Smooth muscle cell (in vitro differentiated cells): ENCODE results near the gene ADAP2. TPM values are rescaled to one million over a fixed set of nuclear protein-coding genes. Genes with fewer than 3 reads are reported as not detected.

Experiments
- DNase-seq: peaks from one replicate; lab custom pipeline; 2025; ENCODE audit not compliant: unreplicated experiment; lab: John Stamatoyannopoulos, UW
- H2AFZ ChIP-seq: fragments of 200-600 bp; sonication (generic); 2 replicates; pipeline ENCODE4 v1.6.0; 2016; ENCODE audit warnings: antibody characterized with exemption, low read depth, mild to moderate bottlenecking
- H3F3A ChIP-seq: fragments of 200-600 bp; sonication (generic); 2 replicates; pipeline ENCODE4 v1.6.0; 2017; ENCODE audit warnings: antibody characterized with exemption, low read depth
- H3K27ac ChIP-seq: fragments of 200-600 bp; sonication (generic); 2 replicates; pipeline ENCODE4 v1.5.1; 2016; ENCODE audit warnings: low read depth, mild to moderate bottlenecking
- H3K27me3 ChIP-seq: fragments of 200-600 bp; sonication (generic); 2 replicates; pipeline ENCODE4 v1.6.1; 2016; ENCODE audit warnings: low read depth, mild to moderate bottlenecking
- H3K36me3 ChIP-seq: fragments of 200-600 bp; sonication (generic); 2 replicates; pipeline ENCODE4 v1.5.1; 2016; ENCODE audit warnings: low read depth
- H3K4me1 ChIP-seq: fragments of 200-600 bp; sonication (generic); 2 replicates; pipeline ENCODE4 v1.5.1; 2016; ENCODE audit warnings: low read depth
- H3K4me2 ChIP-seq: fragments of 200-600 bp; sonication (generic); 2 replicates; pipeline ENCODE4 v1.6.0; 2016; ENCODE audit warnings: mild to moderate bottlenecking
- H3K4me3 ChIP-seq: fragments of 200-600 bp; sonication (generic); 2 replicates; pipeline ENCODE4 v1.5.1; 2016; ENCODE audit warnings: mild to moderate bottlenecking
- H3K79me2 ChIP-seq: fragments of 200-600 bp; sonication (generic); 2 replicates; pipeline ENCODE4 v1.6.0; 2016; ENCODE audit warnings: low read depth, mild to moderate bottlenecking
- H3K9ac ChIP-seq: fragments of 200-600 bp; sonication (generic); 2 replicates; pipeline ENCODE4 v1.6.0; 2016; ENCODE audit warnings: low read depth
- H3K9me3 ChIP-seq: fragments of 200-600 bp; sonication (generic); replicated peaks from 2 replicates; pipeline ENCODE4 v1.5.1; 2016; ENCODE audit warnings: low read depth
- H4K20me1 ChIP-seq: fragments of 200-600 bp; sonication (generic); 2 replicates; pipeline ENCODE4 v1.6.0; 2016; ENCODE audit warnings: low read depth
- CTCF ChIP-seq: fragments of 200-600 bp; sonication (generic); IDR thresholded peaks from 2 replicates; pipeline ENCODE4 v1.5.1; 2017; ENCODE audit warnings: borderline replicate concordance, mild to moderate bottlenecking, antibody characterized with exemption; ENCODE audit not compliant: insufficient read depth, poor library complexity, severe bottlenecking
- WGBS: methylation state at CpG from one replicate; pipeline ENCODE4 v1.1.7; 2016; ENCODE audit warnings: low lambda C conversion rate; 5-methylcytosine and 5-hydroxymethylcytosine counted together
- polyA plus RNA-seq: library from polyadenylated mRNA; unstranded; fragments of >200 nt; fragmentation: Nextera tagmentation; extraction: Ambion mirVana; gene quantifications from 2 replicates; pipeline ENCODE4 v1.2.1, GENCODE V29; 2016
- total RNA-seq: library from RNA; depleted of rRNA; stranded (reverse); fragments of >200 nt; gene quantifications from 2 replicates; pipeline ENCODE4 v1.2.3, GENCODE V29; 2014

ADAP2 gene
- total and polyA plus RNA-seq, 2 experiments from 2014 or later, result 0.13 to 0.43 TPM

- H3K4me2 ChIP-seq, result no peak overlapping the region
- H2AFZ ChIP-seq, result no peak overlapping the region
- no peaks in the 10 kb centered on the region for H3K79me2 ChIP-seq
- no peaks in the 10 kb centered on the region for H3K9me3 ChIP-seq
- H3K4me1 ChIP-seq, result no peaks in the 10 kb centered on the region
- TF ChIP-seq CTCF, result no peak
- no peak overlapping the region for H3K9ac ChIP-seq
- H3F3A ChIP-seq, result no peaks in the 10 kb centered on the region
- no peak overlapping the region for H3K4me3 ChIP-seq
- no peak overlapping the region for H3K27ac ChIP-seq
- DNase-seq, result no peak
- H3K36me3 ChIP-seq, result no peaks in the 10 kb centered on the region
- peaks cover 14% of the 10 kb centered on the region for H3K27me3 ChIP-seq
- H4K20me1 ChIP-seq, result no peaks in the 10 kb centered on the region
Observed at GRCh38 chr17:30913955-30914354, 7.8 kb upstream of the ADAP2 start.

GRCh38 chr17:30915833-30916611 is 5.7 kb upstream of the ADAP2 start:
- 89% methylated on average over 5 of the region's 5 CpGs for WGBS
- no peak overlapping the region for H3K4me3 ChIP-seq
- H2AFZ ChIP-seq, result no peak overlapping the region
- H3K9ac ChIP-seq, result no peak overlapping the region
- no peaks in the 10 kb centered on the region for H3F3A ChIP-seq
- H3K27me3 ChIP-seq, result peaks cover 25% of the 10 kb centered on the region
- H3K4me2 ChIP-seq, result no peak overlapping the region
- no peaks in the 10 kb centered on the region for H3K36me3 ChIP-seq
- no peak overlapping the region for H3K27ac ChIP-seq
- no peaks in the 10 kb centered on the region for H4K20me1 ChIP-seq
- H3K79me2 ChIP-seq, result no peaks in the 10 kb centered on the region
- H3K9me3 ChIP-seq, result no peaks in the 10 kb centered on the region
- no peaks in the 10 kb centered on the region for H3K4me1 ChIP-seq
- no peak for DNase-seq
- TF ChIP-seq CTCF, result no peak

GRCh38 chr17:30917050-30917449 is 4.7 kb upstream of the ADAP2 start:
- Histone ChIP-seq H3K9me3 (no peaks in the 10 kb centered on the region), H3K27ac (no peak overlapping the region), H3K4me1 (no peaks in the 10 kb centered on the region), H4K20me1 (no peaks in the 10 kb centered on the region), H3F3A (no peaks in the 10 kb centered on the region), H3K9ac (no peak overlapping the region), H3K36me3 (no peaks in the 10 kb centered on the region), H3K4me3 (no peak overlapping the region), H2AFZ (no peak overlapping the region), H3K79me2 (no peaks in the 10 kb centered on the region), H3K27me3 (peaks cover 35% of the 10 kb centered on the region), H3K4me2 (no peak overlapping the region)
- no peak for TF ChIP-seq CTCF
- no peak for DNase-seq

GRCh38 chr17:30920282-30920681 is 1.5 kb upstream of the ADAP2 start:
- Histone ChIP-seq H3K36me3 (no peaks in the 10 kb centered on the region), H2AFZ (no peak overlapping the region), H4K20me1 (no peaks in the 10 kb centered on the region), H3K9me3 (no peaks in the 10 kb centered on the region), H3K4me2 (no peak overlapping the region), H3K4me3 (no peak overlapping the region), H3K79me2 (no peaks in the 10 kb centered on the region), H3K9ac (no peak overlapping the region), H3K27me3 (peaks cover 63% of the 10 kb centered on the region), H3K4me1 (no peaks in the 10 kb centered on the region), H3K27ac (no peak overlapping the region), H3F3A (no peaks in the 10 kb centered on the region)
- WGBS, result 67% methylated on average over 4 of the region's 4 CpGs
- TF ChIP-seq CTCF, result no peak
- no peak for DNase-seq
